Measurements from ENCODE around the gene LCN2. TPM values are rescaled to one million over a fixed set of nuclear protein-coding genes. Genes with fewer than 3 reads are reported as not detected.
A peak's percentile ranks its signal among the peaks of the same experiment; 100 is the strongest.

LCN2 gene
- total RNA-seq, 2 experiments from 2014 or later = not detected

- ChIA-PET POLR2A (interaction anchor here (0.8 to 2.1 kb wide), 4 partner anchors 29 to 181 kb away, joined by 3 to 13 read pairs (median 6); partner anchors contain the start of genes BBLN and URM1), CTCF (no interaction called here)
- H3K27ac Mint-ChIP-seq = peak overlapping the region; percentile 49
- H3K4me3 ChIP-seq (ENCODE audit: low read length) = peak overlapping the region; percentile 75
- peak in 1 of 14 experiments; percentile 13 for DNase-seq
- H3K27me3 ChIP-seq (ENCODE audit: control insufficient read depth in 1 of 2, insufficient read depth in 2 of 2, low read length in 2 of 2) = peaks cover 0 to 4% of the 10 kb centered on the region in 2 experiments
- ATAC-seq (ENCODE audit: poor library complexity) = no peak
- H3K9me3 Mint-ChIP-seq = no peaks in the 10 kb centered on the region
- no peak for TF ChIP-seq CTCF (IDR thresholded peaks at IDR 0.05)
- H3K4me1 ChIP-seq (ENCODE audit: insufficient read depth, low read length) = peaks cover 24% of the 10 kb centered on the region
- peaks cover 0 to 5% of the 10 kb centered on the region in 2 experiments for H3K9me3 ChIP-seq (ENCODE audit: control insufficient read depth in 1 of 2, insufficient read depth in 1 of 2, low read length in 2 of 2)
- peaks cover 31% of the 10 kb centered on the region for H3K4me1 Mint-ChIP-seq (ENCODE audit: low read depth)
- intact Hi-C loops (cut with DNase I, micrococcal nuclease) = loop anchor here (5.0 to 10.0 kb wide), 3 partner anchors 65 to 388 kb away; partner anchors contain the start of genes COQ4 (in 1 of the 2), FPGS (in 1 of the 2) and TRUB2 (in 1 of the 2)
- no peaks in the 10 kb centered on the region for H3K27me3 Mint-ChIP-seq
- H3K36me3 ChIP-seq (ENCODE audit: insufficient read depth, low read length) = peaks cover 35% of the 10 kb centered on the region
- no peak overlapping the region for H3K27ac ChIP-seq (ENCODE audit: low read depth in 1 of 2, low read length in 2 of 2)
- peak overlapping the region; percentile 88 for H3K4me3 Mint-ChIP-seq
- H3K36me3 Mint-ChIP-seq (ENCODE audit: low read depth) = peaks cover 52% of the 10 kb centered on the region
Observed at GRCh38 chr9:128190013-128190412, 40.8 kb downstream of the LCN2 start.

GRCh38 chr9:128190516-128191405 lies 41.5 kb downstream of the LCN2 start:
- Histone ChIP-seq H3K4me3 (ENCODE audit: low read length) (peak overlapping the region; percentile 75), H3K4me1 (ENCODE audit: insufficient read depth, low read length) (peaks cover 24% of the 10 kb centered on the region), H3K36me3 (ENCODE audit: insufficient read depth, low read length) (peaks cover 30% of the 10 kb centered on the region), H3K27ac (ENCODE audit: low read depth in 1 of 2, low read length in 2 of 2) (no peak overlapping the region), H3K27me3 (ENCODE audit: control insufficient read depth in 1 of 2, insufficient read depth in 2 of 2, low read length in 2 of 2) (peaks cover 0 to 4% of the 10 kb centered on the region in 2 experiments), H3K9me3 (ENCODE audit: control insufficient read depth in 1 of 2, insufficient read depth in 1 of 2, low read length in 2 of 2) (peaks cover 0 to 5% of the 10 kb centered on the region in 2 experiments)
- H3K27ac Mint-ChIP-seq = peak overlapping the region; percentile 89
- intact Hi-C loops (cut with DNase I, micrococcal nuclease) = loop anchor here (1.0 to 10.0 kb wide), 6 partner anchors 13 to 388 kb away; partner anchors contain the start of genes DNM1 (in 2 of the 2), BBLN (in 1 of the 2), COQ4 (in 1 of the 2) and FPGS (in 1 of the 2)
- H3K36me3 Mint-ChIP-seq (ENCODE audit: low read depth) = peaks cover 45% of the 10 kb centered on the region
- peaks cover 31% of the 10 kb centered on the region for H3K4me1 Mint-ChIP-seq (ENCODE audit: low read depth)
- ATAC-seq (ENCODE audit: poor library complexity) (peak; percentile 61), DNase-seq (peak in 4 of 14 experiments; percentile 4 to 27 (median 24))
- ChIA-PET POLR2A (interaction anchor here (0.8 to 2.1 kb wide), 7 partner anchors 16 to 180 kb away, joined by 3 to 13 read pairs (median 5); partner anchors contain the start of genes BBLN, NAIF1, SLC25A25 and URM1), CTCF (interaction anchor here (0.7 to 1.3 kb wide), 3 partner anchors 17 to 172 kb away, joined by 3 to 8 read pairs (median 3); partner anchors contain the start of gene BBLN)
- peak overlapping the region; percentile 93 for H3K4me3 Mint-ChIP-seq
- no peaks in the 10 kb centered on the region for H3K9me3 Mint-ChIP-seq
- TF ChIP-seq CTCF (IDR thresholded peaks at IDR 0.05) = no peak
- no peaks in the 10 kb centered on the region for H3K27me3 Mint-ChIP-seq

- Histone ChIP-seq H3K9me3 (ENCODE audit: control insufficient read depth in 1 of 2, insufficient read depth in 1 of 2, low read length in 2 of 2) (peaks cover 0 to 5% of the 10 kb centered on the region in 2 experiments), H3K4me3 (ENCODE audit: low read length) (peak within 1 kb of the TSS; percentile 75), H3K27ac (ENCODE audit: low read depth in 1 of 2, low read length in 2 of 2) (no peak within 1 kb of the TSS), H3K36me3 (ENCODE audit: insufficient read depth, low read length) (peaks cover 23% of the 10 kb centered on the region), H3K27me3 (ENCODE audit: control insufficient read depth in 1 of 2, insufficient read depth in 2 of 2, low read length in 2 of 2) (peaks cover 0 to 4% of the 10 kb centered on the region in 2 experiments), H3K4me1 (ENCODE audit: insufficient read depth, low read length) (peaks cover 24% of the 10 kb centered on the region)
- intact Hi-C loops (cut with DNase I, micrococcal nuclease) = loop anchor here (1.0 to 10.0 kb wide), 6 partner anchors 12 to 389 kb away; partner anchors contain the start of genes DNM1 (in 2 of the 2), BBLN (in 1 of the 2), COQ4 (in 1 of the 2) and FPGS (in 1 of the 2)
- POLR2A ChIA-PET = interaction anchor here (0.9 to 2.1 kb wide), 8 partner anchors 12 to 124 kb away, joined by 3 to 13 read pairs (median 4); partner anchors contain the start of genes BBLN, NAIF1 and SLC25A25
- peak; percentile 55 for TF ChIP-seq CTCF (IDR thresholded peaks at IDR 0.05)
- Mint-ChIP-seq H3K9me3 (no peaks in the 10 kb centered on the region), H3K27me3 (no peaks in the 10 kb centered on the region), H3K36me3 (ENCODE audit: low read depth) (peaks cover 37% of the 10 kb centered on the region), H3K4me3 (peak within 1 kb of the TSS; percentile 93), H3K27ac (peak within 1 kb of the TSS; percentile 89), H3K4me1 (ENCODE audit: low read depth) (peaks cover 31% of the 10 kb centered on the region)
- ATAC-seq (ENCODE audit: poor library complexity) (peak; percentile 82), DNase-seq (peak; percentile 43 to 88 (median 70))
- CTCF ChIA-PET = interaction anchor here (0.7 to 1.3 kb wide), 4 partner anchors 16 to 171 kb away, joined by 3 to 8 read pairs (median 3); partner anchors contain the start of gene BBLN
Observed at GRCh38 chr9:128191406-128192046, 42.3 kb downstream of the LCN2 start, which contains the start of gene CIZ1. Gene CIZ1 (minus strand): TSS chr9:128191572. CDS start chr9:128190857, 715 bp downstream.
